Hematopoietic multipotent progenitor cell treated with erythropoietin and hydrocortisone succinate and interleukin-3 and kit ligand, for 4 days (in vitro differentiated cells): Measurements from ENCODE around the gene GALNS.
A peak's percentile ranks its signal among the peaks of the same experiment; 100 is the strongest.
"Not testable (repeated sequence)": the region's sequence is repeated elsewhere in the genome, so short reads cannot be mapped to it uniquely, and the experiment has no call there.

Source experiments
- DNase-seq: peaks from one replicate; pipeline ENCODE4 v3.0.0-alpha.2; 2015

GALNS gene

GRCh38 chr16:88799569-88800276 lies 57.0 kb downstream of the GALNS start:
- DNase-seq = peak; percentile 99

- DNase-seq = peak; percentile 83
Measured at GRCh38 chr16:88798772-88799455, 57.8 kb downstream of the GALNS start.

GRCh38 chr16:88798073-88798472 lies 58.7 kb downstream of the GALNS start:
- DNase-seq = no peak

- no peak for DNase-seq
Measured at GRCh38 chr16:88796278-88796677, 60.5 kb downstream of the GALNS start.

- DNase-seq = peak; percentile 92
Measured at GRCh38 chr16:88793251-88793954, 63.3 kb downstream of the GALNS start.

GRCh38 chr16:88792668-88793250 lies 64.0 kb downstream of the GALNS start:
- no peak for DNase-seq

GRCh38 chr16:88792078-88792550 lies 64.6 kb downstream of the GALNS start:
- peak; percentile 81 for DNase-seq

- DNase-seq = peak; percentile 95
Measured at GRCh38 chr16:88790312-88791211, 66.2 kb downstream of the GALNS start.

GRCh38 chr16:88789594-88789993 lies 67.2 kb downstream of the GALNS start:
- peak; percentile 85 for DNase-seq

GRCh38 chr16:88788749-88789148 lies 68.0 kb downstream of the GALNS start:
- DNase-seq = not testable (repeated sequence)

GRCh38 chr16:88787579-88788314 lies 69.0 kb downstream of the GALNS start:
- DNase-seq = no peak

GRCh38 chr16:88785106-88785924 lies 71.4 kb downstream of the GALNS start, which contains the start of gene PIEZO1:
TSS of gene PIEZO1 (minus strand) at chr16:88785220. CDS start at chr16:88784964, 256 bp downstream.
- peak; percentile 85 for DNase-seq

GRCh38 chr16:88784856-88785105 lies 72.0 kb downstream of the GALNS start:
- no peak for DNase-seq

- DNase-seq = peak; percentile 88
Measured at GRCh38 chr16:88784074-88784855, 72.5 kb downstream of the GALNS start.

- peak; percentile 60 for DNase-seq
Measured at GRCh38 chr16:88783391-88784073, 73.2 kb downstream of the GALNS start.

- peak; percentile 43 for DNase-seq
Measured at GRCh38 chr16:88782454-88783390, 74.0 kb downstream of the GALNS start.

- DNase-seq = peak; percentile 90
Measured at GRCh38 chr16:88781140-88782077, 75.3 kb downstream of the GALNS start.
